Ovary (tissue), 3 donors: ENCODE measurements around the gene ABCF2.

Experiments used
- EP300 ChIP-seq: sonication (generic); formaldehyde crosslinking; IDR thresholded peaks from one replicate; pipeline ENCODE4 v1.6.1; 2017; ENCODE audit warnings: antibody characterized with exemption
- POLR2A ChIP-seq: fragments of 450-650 bp; IDR thresholded peaks from one replicate; pipeline ENCODE4 v1.6.1; 2017; ENCODE audit warnings: antibody characterized with exemption, mild to moderate bottlenecking, moderate library complexity
- TF ChIP-seq, protein P1 (sequence below), 3 donors: fragments of 450-650 bp in 2 of 3; fragments of 200-600 bp in 1 of 3; IDR thresholded peaks; one replicate each; pipeline versions ENCODE4 v1.5.1 to v1.8.0; 2016 to 2022; ENCODE audit warnings: antibody characterized with exemption in 3 of 3, mild to moderate bottlenecking in 1 of 3
- donor health status: DM: no; HTN: no; CAD: no.

GRCh38 chr7:151240942-151241754 is 14.1 kb upstream of the ABCF2 start:
- TF ChIP-seq, protein P1, sequence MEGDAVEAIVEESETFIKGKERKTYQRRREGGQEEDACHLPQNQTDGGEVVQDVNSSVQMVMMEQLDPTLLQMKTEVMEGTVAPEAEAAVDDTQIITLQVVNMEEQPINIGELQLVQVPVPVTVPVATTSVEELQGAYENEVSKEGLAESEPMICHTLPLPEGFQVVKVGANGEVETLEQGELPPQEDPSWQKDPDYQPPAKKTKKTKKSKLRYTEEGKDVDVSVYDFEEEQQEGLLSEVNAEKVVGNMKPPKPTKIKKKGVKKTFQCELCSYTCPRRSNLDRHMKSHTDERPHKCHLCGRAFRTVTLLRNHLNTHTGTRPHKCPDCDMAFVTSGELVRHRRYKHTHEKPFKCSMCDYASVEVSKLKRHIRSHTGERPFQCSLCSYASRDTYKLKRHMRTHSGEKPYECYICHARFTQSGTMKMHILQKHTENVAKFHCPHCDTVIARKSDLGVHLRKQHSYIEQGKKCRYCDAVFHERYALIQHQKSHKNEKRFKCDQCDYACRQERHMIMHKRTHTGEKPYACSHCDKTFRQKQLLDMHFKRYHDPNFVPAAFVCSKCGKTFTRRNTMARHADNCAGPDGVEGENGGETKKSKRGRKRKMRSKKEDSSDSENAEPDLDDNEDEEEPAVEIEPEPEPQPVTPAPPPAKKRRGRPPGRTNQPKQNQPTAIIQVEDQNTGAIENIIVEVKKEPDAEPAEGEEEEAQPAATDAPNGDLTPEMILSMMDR (IDR thresholded peaks at IDR 0.05) = no peak
- TF ChIP-seq EP300 (no peak), POLR2A (no peak)
